ENCODE data around the gene CFD.

CFD gene

DNA sequence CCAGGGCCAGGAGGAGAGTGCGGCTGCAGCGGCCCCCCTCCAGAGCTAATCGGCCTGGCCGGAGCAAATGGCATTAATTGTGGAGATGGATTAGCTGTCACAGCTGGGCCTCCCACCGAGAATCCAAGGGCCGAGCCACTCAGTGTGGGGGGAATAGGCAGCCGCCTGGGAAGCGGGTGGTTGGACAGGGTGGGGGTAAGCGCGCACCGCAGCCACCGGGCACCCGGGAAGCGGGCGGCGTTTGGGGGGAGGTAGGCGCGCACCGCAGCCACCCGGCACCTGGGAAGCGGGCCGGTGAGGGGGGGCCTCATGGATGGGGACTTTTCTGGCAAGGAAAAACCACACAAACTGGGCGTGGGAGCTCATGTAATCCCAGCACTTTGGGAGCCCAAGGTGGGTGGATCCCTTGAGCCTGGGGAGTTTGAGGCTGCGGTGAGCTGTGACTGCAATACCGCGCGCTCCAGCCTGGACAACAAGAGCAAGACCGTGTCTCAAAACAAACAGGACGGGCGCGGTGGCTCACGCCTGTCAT is 43.9 kb downstream of the CFD start:
- no peak overlapping the region for H3K4me3 ChIP-seq (ENCODE audit: low read depth, low read length)

- H3K4me3 ChIP-seq (ENCODE audit: low read depth, low read length), result no peak overlapping the region
These were observed 45.1 kb downstream of the CFD start for GRCh38 chr19:904545-904944.

GRCh38 chr19:906480-906879 is 47.0 kb downstream of the CFD start:
- H3K4me3 ChIP-seq (ENCODE audit: low read depth, low read length), result no peak overlapping the region

GRCh38 chr19:907183-907853 is 47.9 kb downstream of the CFD start:
- no peak overlapping the region for H3K4me3 ChIP-seq (ENCODE audit: low read depth, low read length)

GRCh38 chr19:911197-912033 is 52.0 kb downstream of the CFD start:
- H3K4me3 ChIP-seq (ENCODE audit: low read depth, low read length), result no peak overlapping the region

DNA sequence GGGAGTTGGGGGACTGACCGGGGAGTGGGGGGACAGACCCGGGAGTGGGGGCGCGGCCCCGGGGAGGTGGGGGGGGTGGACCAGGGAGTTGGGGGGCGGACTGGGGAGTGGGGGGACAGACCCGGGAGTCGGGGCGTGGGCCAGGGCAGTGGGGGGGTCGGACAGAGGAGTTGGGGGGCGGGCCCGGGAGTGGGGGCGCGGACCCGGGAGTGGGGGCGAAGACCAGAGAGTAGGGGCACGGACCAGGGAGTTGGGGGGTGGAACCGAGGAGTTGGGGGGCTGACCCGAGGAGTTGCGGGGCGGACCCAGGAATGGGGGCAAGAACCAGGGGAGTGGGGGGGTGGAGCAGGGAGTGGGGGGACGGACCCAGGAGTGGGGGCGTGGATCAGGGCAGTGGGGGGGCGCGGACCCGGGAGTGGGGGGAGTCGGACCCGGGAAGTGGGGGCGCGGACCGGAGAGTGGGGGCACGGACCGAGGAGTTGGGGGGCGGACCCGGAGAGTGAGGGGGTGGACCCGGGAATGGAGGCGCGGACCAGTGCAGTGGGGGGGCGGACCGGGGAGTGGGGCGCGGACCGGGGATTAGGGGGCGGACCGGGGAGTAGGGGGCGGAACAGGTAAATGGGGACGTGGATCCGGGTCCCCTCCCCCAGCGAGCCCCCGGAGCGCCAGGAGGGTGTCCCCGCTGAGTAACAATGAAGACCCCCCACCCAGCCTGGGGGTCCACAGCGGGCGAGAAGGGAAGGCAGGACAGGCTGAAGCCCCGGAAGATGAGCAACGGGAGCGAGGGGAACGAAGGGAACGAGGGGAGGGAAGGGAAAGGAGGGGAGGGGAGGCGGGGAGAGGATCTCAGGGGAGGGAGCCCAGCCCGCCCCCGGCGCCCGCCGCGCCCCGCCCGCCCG is 53.0 kb downstream of the CFD start:
- H3K4me3 ChIP-seq (ENCODE audit: low read depth, low read length), result peak overlapping the region; percentile 67

All from iPS-11a (cell line).